ENCODE results near the gene SH2D3A. TPM values are rescaled to one million over a fixed set of nuclear protein-coding genes. Genes with fewer than 3 reads are reported as not detected.

The SH2D3A gene
- total RNA-seq, 2 donors from 2014 or later, result 10.7 to 16.4 TPM

DNA sequence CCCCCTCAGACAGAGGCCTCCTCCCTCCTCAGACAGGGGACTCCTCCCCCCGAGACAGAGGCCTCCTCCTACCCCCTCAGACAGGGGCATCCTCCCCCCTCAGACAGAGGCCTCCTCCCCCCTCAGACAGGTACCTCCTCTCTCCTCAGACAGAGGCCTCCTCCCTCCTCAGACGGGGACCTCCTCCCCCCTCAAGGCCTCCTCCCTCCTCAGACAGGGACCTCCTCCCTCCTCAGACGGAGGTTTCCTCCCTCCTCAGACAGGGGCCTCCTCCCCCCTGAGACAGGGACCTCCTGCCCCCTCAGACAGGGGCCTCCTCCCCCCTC, 60.6 kb downstream of the SH2D3A start:
- Histone ChIP-seq H3K27me3 (ENCODE audit: control insufficient read depth, insufficient read depth, low read length, poor library complexity, severe bottlenecking) (peaks cover 10% of the 10 kb centered on the region), H3K27ac (ENCODE audit: low read depth, low read length) (no peak overlapping the region), H3K36me3 (ENCODE audit: control insufficient read depth, insufficient read depth, low read length) (no peaks in the 10 kb centered on the region), H3K9me3 (ENCODE audit: control insufficient read depth, low read length) (no peaks in the 10 kb centered on the region), H3K9ac (ENCODE audit: extremely low read depth, low read length, poor library complexity, severe bottlenecking) (no peak overlapping the region), H3K4me3 (ENCODE audit: low read length) (no peak overlapping the region), H3K4me1 (ENCODE audit: control insufficient read depth, insufficient read depth, low read length) (no peaks in the 10 kb centered on the region)
- H3K9me3 Mint-ChIP-seq, result no peaks in the 10 kb centered on the region
- no peak for DNase-seq
- no peak overlapping the region for H3K27ac Mint-ChIP-seq
- peaks cover 9% of the 10 kb centered on the region for H3K4me1 Mint-ChIP-seq
- H3K36me3 Mint-ChIP-seq (ENCODE audit: low read depth), result no peaks in the 10 kb centered on the region
- 74% methylated on average over 2 of the region's 3 CpGs; no CpG with 5 or more reads in 1 of the 2 experiments for WGBS, 2 experiments (ENCODE audit: insufficient coverage in 1 of 2, insufficient read length in 1 of 2)
- TF ChIP-seq, protein P1, sequence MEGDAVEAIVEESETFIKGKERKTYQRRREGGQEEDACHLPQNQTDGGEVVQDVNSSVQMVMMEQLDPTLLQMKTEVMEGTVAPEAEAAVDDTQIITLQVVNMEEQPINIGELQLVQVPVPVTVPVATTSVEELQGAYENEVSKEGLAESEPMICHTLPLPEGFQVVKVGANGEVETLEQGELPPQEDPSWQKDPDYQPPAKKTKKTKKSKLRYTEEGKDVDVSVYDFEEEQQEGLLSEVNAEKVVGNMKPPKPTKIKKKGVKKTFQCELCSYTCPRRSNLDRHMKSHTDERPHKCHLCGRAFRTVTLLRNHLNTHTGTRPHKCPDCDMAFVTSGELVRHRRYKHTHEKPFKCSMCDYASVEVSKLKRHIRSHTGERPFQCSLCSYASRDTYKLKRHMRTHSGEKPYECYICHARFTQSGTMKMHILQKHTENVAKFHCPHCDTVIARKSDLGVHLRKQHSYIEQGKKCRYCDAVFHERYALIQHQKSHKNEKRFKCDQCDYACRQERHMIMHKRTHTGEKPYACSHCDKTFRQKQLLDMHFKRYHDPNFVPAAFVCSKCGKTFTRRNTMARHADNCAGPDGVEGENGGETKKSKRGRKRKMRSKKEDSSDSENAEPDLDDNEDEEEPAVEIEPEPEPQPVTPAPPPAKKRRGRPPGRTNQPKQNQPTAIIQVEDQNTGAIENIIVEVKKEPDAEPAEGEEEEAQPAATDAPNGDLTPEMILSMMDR (conservative IDR thresholded peaks at IDR 0.05), result no peak
- H3K4me3 Mint-ChIP-seq, result no peak overlapping the region
- H3K27me3 Mint-ChIP-seq (ENCODE audit: insufficient read depth), result peaks cover 32% of the 10 kb centered on the region

DNA sequence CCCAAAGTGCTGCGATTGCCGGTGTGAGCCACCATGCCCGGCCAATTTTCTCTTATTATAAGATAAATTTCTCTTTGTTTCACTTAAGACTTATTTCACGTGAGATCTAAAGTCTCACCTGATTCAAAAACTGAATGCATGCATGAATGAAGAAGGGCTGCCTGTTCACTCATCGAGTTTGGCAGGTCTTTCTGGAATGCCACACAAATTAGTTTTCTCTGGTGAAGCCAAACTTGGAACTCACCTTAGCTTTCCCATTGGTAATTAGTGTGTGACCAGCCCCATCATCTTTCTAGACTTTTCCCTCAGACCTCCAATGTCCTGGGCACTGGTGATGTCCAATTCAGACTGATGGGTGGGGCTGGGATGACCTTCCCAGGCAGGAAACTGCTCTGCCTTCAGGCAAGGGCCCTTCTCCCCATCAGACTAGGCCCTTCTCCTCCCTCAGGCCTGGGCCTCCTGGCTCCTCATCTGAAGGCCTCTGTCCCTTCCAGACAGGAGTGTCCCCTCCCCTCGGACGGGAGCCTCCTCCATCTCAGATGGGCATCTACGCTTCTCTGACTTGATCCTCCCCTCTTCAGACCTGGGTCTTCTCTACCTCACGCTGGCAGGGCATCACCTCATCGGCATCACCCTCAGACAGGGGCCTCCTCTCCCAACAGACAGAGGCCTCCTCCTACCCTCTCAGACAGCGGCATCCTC, 61.2 kb downstream of the SH2D3A start:
- peaks cover 10% of the 10 kb centered on the region for H3K27me3 ChIP-seq (ENCODE audit: control insufficient read depth, insufficient read depth, low read length, poor library complexity, severe bottlenecking)
- Mint-ChIP-seq H3K27ac (no peak overlapping the region), H3K4me1 (peaks cover 5% of the 10 kb centered on the region), H3K36me3 (ENCODE audit: low read depth) (no peaks in the 10 kb centered on the region), H3K9me3 (no peaks in the 10 kb centered on the region), H3K27me3 (ENCODE audit: insufficient read depth) (peaks cover 27% of the 10 kb centered on the region), H3K4me3 (no peak overlapping the region)
- no peak overlapping the region for H3K27ac ChIP-seq (ENCODE audit: low read depth, low read length)
- no peak for DNase-seq
- TF ChIP-seq, protein P1 (conservative IDR thresholded peaks at IDR 0.05), result no peak
- H3K9me3 ChIP-seq (ENCODE audit: control insufficient read depth, low read length), result peaks cover 2% of the 10 kb centered on the region
- 81 to 86% methylated on average over 7 to 11 of the region's 11 CpGs for WGBS, 2 experiments (ENCODE audit: insufficient coverage in 1 of 2, insufficient read length in 1 of 2)
- no peaks in the 10 kb centered on the region for H3K4me1 ChIP-seq (ENCODE audit: control insufficient read depth, insufficient read depth, low read length)
- no peaks in the 10 kb centered on the region for H3K36me3 ChIP-seq (ENCODE audit: control insufficient read depth, insufficient read depth, low read length)
- no peak overlapping the region for H3K9ac ChIP-seq (ENCODE audit: extremely low read depth, low read length, poor library complexity, severe bottlenecking)
- no peak overlapping the region for H3K4me3 ChIP-seq (ENCODE audit: low read length)

Small RNAs within 50 kb of the gene (microRNA-seq; reads per million reads assigned to microRNA genes)
- gene MIR6791 (ENCODE audit: borderline microRNAs expressed), result not detected

Other genes starting within 250 kb of the SH2D3A start
- 1 to 10 TPM in 1 of 2 donors, under 1 TPM in 1; 0.68 to 3.9 TPM for gene TNFSF9, start 236.4 kb downstream of the SH2D3A start, total RNA-seq
- gene CD70, start 176.3 kb downstream of the SH2D3A start, total RNA-seq, result 1 to 10 TPM in 1 of 2 donors, under 1 TPM in 1; 0.92 to 1.8 TPM
- gene TNFSF14, start 97.3 kb downstream of the SH2D3A start, total RNA-seq, result under 1 TPM; 0.18 to 0.88 TPM
- gene C3, start 46.8 kb downstream of the SH2D3A start, total RNA-seq, result 10 to 100 TPM; 13.7 to 23.5 TPM
- gene GPR108, start 29.9 kb downstream of the SH2D3A start, total RNA-seq, result 10 to 100 TPM; 61.4 to 67.2 TPM
- gene TRIP10, start 27.8 kb downstream of the SH2D3A start, total RNA-seq, result 100 to 1,000 TPM; 111 to 116 TPM
- gene VAV1, start 5.3 kb upstream of the SH2D3A start, total RNA-seq, result not detected
- not detected for gene ADGRE1, start 120.1 kb upstream of the SH2D3A start, total RNA-seq